Measurements from ENCODE around the gene PSME2. TPM values are rescaled to one million over a fixed set of nuclear protein-coding genes. Genes with fewer than 3 reads are reported as not detected.

Gene PSME2
- polyA plus RNA-seq, 3 donors, result 237 to 593 (median 579) TPM

DNA sequence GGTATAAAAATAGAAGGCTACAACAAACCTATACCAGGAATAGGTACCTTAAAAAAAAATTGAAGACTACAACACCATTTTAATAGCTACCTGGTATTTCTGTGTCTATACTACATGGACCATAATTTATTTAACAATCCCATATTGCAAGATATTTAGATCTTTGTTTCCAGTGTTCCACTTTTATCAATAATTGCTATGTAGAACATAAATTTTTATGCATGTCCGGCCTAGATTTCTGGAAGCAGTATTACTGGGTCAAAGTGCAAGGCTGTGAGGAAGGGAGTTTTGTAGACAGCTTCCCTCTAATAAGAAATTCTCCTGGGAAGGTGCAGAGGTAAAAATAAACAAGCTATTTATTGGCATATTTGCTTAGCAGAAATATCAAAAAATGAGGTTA, 35.9 kb downstream of the PSME2 start:
- H3K27ac ChIP-seq (ENCODE audit: low read depth in 1 of 2, low read length in 2 of 2), result no peak overlapping the region
- H3K9ac ChIP-seq (ENCODE audit: insufficient read depth, low read length, poor library complexity, severe bottlenecking), result no peak overlapping the region
- intact Hi-C loops (cut with micrococcal nuclease), result loop anchor here in 1 of 2 donors (10.0 kb wide), 2 partner anchors 184 to 1186 kb away; partner anchors contain the start of genes DHRS1, NOP9 and PRMT5
- no peaks in the 10 kb centered on the region for H3K9me3 ChIP-seq (replicated peaks in 1 of 2; ENCODE audit: control insufficient read depth in 1 of 2, insufficient read depth in 1 of 2, low read length in 2 of 2)
- no peaks in the 10 kb centered on the region for H3K27me3 ChIP-seq (ENCODE audit: control insufficient read depth in 2 of 2, insufficient read depth in 2 of 2, low read length in 2 of 2)
- H3K4me2 ChIP-seq (replicated peaks; ENCODE audit: extremely low read depth, low read length, poor library complexity, severe bottlenecking), result no peak overlapping the region
- no peaks in the 10 kb centered on the region for H3K36me3 ChIP-seq (replicated peaks in 1 of 2; ENCODE audit: control insufficient read depth in 1 of 2, insufficient read depth in 2 of 2, low read length in 2 of 2)
- TF ChIP-seq, protein P1, sequence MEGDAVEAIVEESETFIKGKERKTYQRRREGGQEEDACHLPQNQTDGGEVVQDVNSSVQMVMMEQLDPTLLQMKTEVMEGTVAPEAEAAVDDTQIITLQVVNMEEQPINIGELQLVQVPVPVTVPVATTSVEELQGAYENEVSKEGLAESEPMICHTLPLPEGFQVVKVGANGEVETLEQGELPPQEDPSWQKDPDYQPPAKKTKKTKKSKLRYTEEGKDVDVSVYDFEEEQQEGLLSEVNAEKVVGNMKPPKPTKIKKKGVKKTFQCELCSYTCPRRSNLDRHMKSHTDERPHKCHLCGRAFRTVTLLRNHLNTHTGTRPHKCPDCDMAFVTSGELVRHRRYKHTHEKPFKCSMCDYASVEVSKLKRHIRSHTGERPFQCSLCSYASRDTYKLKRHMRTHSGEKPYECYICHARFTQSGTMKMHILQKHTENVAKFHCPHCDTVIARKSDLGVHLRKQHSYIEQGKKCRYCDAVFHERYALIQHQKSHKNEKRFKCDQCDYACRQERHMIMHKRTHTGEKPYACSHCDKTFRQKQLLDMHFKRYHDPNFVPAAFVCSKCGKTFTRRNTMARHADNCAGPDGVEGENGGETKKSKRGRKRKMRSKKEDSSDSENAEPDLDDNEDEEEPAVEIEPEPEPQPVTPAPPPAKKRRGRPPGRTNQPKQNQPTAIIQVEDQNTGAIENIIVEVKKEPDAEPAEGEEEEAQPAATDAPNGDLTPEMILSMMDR (IDR thresholded peaks at IDR 0.05), result no peak
- H3K79me2 ChIP-seq (ENCODE audit: insufficient read depth, low read length), result peaks cover 4% of the 10 kb centered on the region
- DNase-seq, result no peak
- H3K27ac Mint-ChIP-seq, result no peak overlapping the region
- peaks cover 0 to 2% (median 0%) of the 10 kb centered on the region in 7 donors for H3K9me3 Mint-ChIP-seq
- H2AFZ ChIP-seq (ENCODE audit: insufficient read depth, low read depth, low read length, poor library complexity, severe bottlenecking), result no peak overlapping the region
- H4K20me1 ChIP-seq (ENCODE audit: insufficient read depth, low read length), result no peaks in the 10 kb centered on the region
- peaks cover 0 to 3% (median 0%) of the 10 kb centered on the region in 3 donors for H3K27me3 Mint-ChIP-seq (ENCODE audit: low read depth in 3 of 3)
- no peaks in the 10 kb centered on the region for H3K36me3 Mint-ChIP-seq
- WGBS (ENCODE audit: insufficient coverage), result no CpG with 5 or more reads among the region's 1 CpG
- H3K4me1 ChIP-seq (ENCODE audit: control insufficient read depth in 1 of 2, insufficient read depth in 2 of 2, low read length in 2 of 2), result peaks cover 15 to 20% of the 10 kb centered on the region in 2 donors
- H3K4me3 Mint-ChIP-seq, result no peak overlapping the region
- peaks cover 14% of the 10 kb centered on the region for H3K4me1 Mint-ChIP-seq
- H3K4me3 ChIP-seq (replicated peaks in 1 of 3; ENCODE audit: low read depth in 2 of 3, low read length in 3 of 3), result no peak overlapping the region

DNA sequence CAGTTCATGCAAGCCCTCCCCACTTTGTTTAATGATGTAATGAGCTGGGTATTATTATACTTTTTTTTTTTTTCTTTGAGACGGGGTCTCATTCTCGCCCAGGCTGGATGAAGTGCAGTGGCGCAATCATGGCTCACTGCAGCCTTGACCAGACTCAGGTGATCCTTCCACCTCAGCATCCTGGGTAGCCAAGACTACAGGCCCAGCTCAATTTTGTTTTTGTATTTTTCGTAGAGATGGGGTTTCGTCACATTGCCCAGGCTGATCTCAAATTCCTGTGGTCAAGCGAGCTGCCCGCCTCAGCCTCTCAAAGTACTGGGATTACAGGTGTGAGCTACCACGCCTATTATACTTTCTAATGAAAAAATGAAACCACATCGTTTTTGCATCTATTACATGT, 36.4 kb downstream of the PSME2 start:
- Mint-ChIP-seq H3K4me1 (peaks cover 12% of the 10 kb centered on the region), H3K36me3 (peaks cover 2% of the 10 kb centered on the region in 2 donors), H3K9me3 (peaks cover 0 to 2% (median 0%) of the 10 kb centered on the region in 7 donors)

More for the DNA sequence above, 36.4 kb downstream of the PSME2 start:
- peaks cover 0 to 3% of the 10 kb centered on the region in 2 donors for H3K36me3 ChIP-seq (replicated peaks in 1 of 2; ENCODE audit: control insufficient read depth in 1 of 2, insufficient read depth in 2 of 2, low read length in 2 of 2)
- Mint-ChIP-seq H3K27me3 (ENCODE audit: low read depth in 3 of 3) (peaks cover 0 to 3% (median 0%) of the 10 kb centered on the region in 3 donors), H3K27ac (no peak overlapping the region), H3K4me3 (no peak overlapping the region)
- intact Hi-C loops (cut with micrococcal nuclease), result loop anchor here in 1 of 2 donors (10.0 kb wide), 2 partner anchors 185 to 1185 kb away; partner anchors contain the start of genes DHRS1, NOP9 and PRMT5
- no peak overlapping the region for H3K4me2 ChIP-seq (replicated peaks; ENCODE audit: extremely low read depth, low read length, poor library complexity, severe bottlenecking)
- no peak overlapping the region for H3K27ac ChIP-seq (ENCODE audit: low read depth in 1 of 2, low read length in 2 of 2)
- H3K27me3 ChIP-seq (ENCODE audit: control insufficient read depth in 2 of 2, insufficient read depth in 2 of 2, low read length in 2 of 2), result no peaks in the 10 kb centered on the region
- no peak overlapping the region for H3K9ac ChIP-seq (ENCODE audit: insufficient read depth, low read length, poor library complexity, severe bottlenecking)
- no peaks in the 10 kb centered on the region for H3K79me2 ChIP-seq (ENCODE audit: insufficient read depth, low read length)
- WGBS (ENCODE audit: insufficient coverage), result 60% methylated on average over 3 of the region's 9 CpGs
- H3K9me3 ChIP-seq (replicated peaks in 1 of 2; ENCODE audit: control insufficient read depth in 1 of 2, insufficient read depth in 1 of 2, low read length in 2 of 2), result no peaks in the 10 kb centered on the region
- no peaks in the 10 kb centered on the region for H4K20me1 ChIP-seq (ENCODE audit: insufficient read depth, low read length)
- peaks cover 11 to 16% of the 10 kb centered on the region in 2 donors for H3K4me1 ChIP-seq (ENCODE audit: control insufficient read depth in 1 of 2, insufficient read depth in 2 of 2, low read length in 2 of 2)
- no peak overlapping the region for H3K4me3 ChIP-seq (replicated peaks in 1 of 3; ENCODE audit: low read depth in 2 of 3, low read length in 3 of 3)
- H2AFZ ChIP-seq (ENCODE audit: insufficient read depth, low read depth, low read length, poor library complexity, severe bottlenecking), result no peak overlapping the region
- TF ChIP-seq, protein P1 (IDR thresholded peaks at IDR 0.05), result no peak
- no peak for DNase-seq
